Fibroblast of lung (primary cell): ENCODE measurements around the gene PRKCH. TPM values are rescaled to one million over a fixed set of nuclear protein-coding genes. Genes with fewer than 3 reads are reported as not detected.

Experiments
- DNase-seq, 2 donors: peaks; one replicate each; pipeline versions ENCODE4 v3.0.0 to v3.0.0-alpha.2; 2010; ENCODE audit warnings: low read depth in 2 of 2
- H2AFZ ChIP-seq: 2 replicates; pipeline ENCODE4 v1.5.1; 2012; ENCODE audit warnings: low read length, control low read depth, inconsistent platforms
- H3K27ac ChIP-seq: 2 replicates; pipeline ENCODE4 v1.5.1; 2011; ENCODE audit warnings: low read length, control low read depth; ENCODE audit not compliant: insufficient read depth
- H3K27me3 ChIP-seq: 2 replicates; pipeline ENCODE4 v1.5.1; 2011; ENCODE audit warnings: mild to moderate bottlenecking, low read length; ENCODE audit not compliant: control insufficient read depth, insufficient read depth
- H3K36me3 ChIP-seq: 2 replicates; pipeline ENCODE4 v1.5.1; 2011; ENCODE audit warnings: low read length; ENCODE audit not compliant: control insufficient read depth, insufficient read depth
- H3K4me1 ChIP-seq: 2 replicates; pipeline ENCODE4 v1.5.1; 2011; ENCODE audit warnings: low read length; ENCODE audit not compliant: control insufficient read depth, insufficient read depth; ENCODE audit errors: extremely low read depth
- H3K4me2 ChIP-seq: 2 replicates; pipeline ENCODE4 v1.5.1; 2011; ENCODE audit warnings: low read length, control low read depth; ENCODE audit not compliant: insufficient read depth; ENCODE audit errors: extremely low read depth
- H3K4me3 ChIP-seq, 4 experiments: fragments of 200-600 bp in 1 of 4; sonication (generic) in 1 of 4; replicated peaks in 1 of 4; 2 replicates each; pipeline ENCODE4 v1.5.1; 2011 to 2016; ENCODE audit warnings: low read length in 4 of 4, low read depth in 3 of 4, mild to moderate bottlenecking in 3 of 4, control low read depth in 2 of 4, inconsistent platforms in 1 of 4, mixed read lengths in 1 of 4; ENCODE audit not compliant: insufficient read depth in 1 of 4; ENCODE audit errors: control extremely low read depth in 1 of 4
- H3K79me2 ChIP-seq: 2 replicates; pipeline ENCODE4 v1.5.1; 2012; ENCODE audit warnings: mild to moderate bottlenecking, low read length, inconsistent platforms; ENCODE audit not compliant: control insufficient read depth, insufficient read depth
- H3K9ac ChIP-seq: 2 replicates; pipeline ENCODE4 v1.5.1; 2011; ENCODE audit warnings: mild to moderate bottlenecking, low read length, control low read depth; ENCODE audit not compliant: insufficient read depth
- H3K9me3 ChIP-seq: 2 replicates; pipeline ENCODE4 v1.5.1; 2012; ENCODE audit warnings: low read depth, low read length; ENCODE audit not compliant: control insufficient read depth, insufficient read depth
- H4K20me1 ChIP-seq: 2 replicates; pipeline ENCODE4 v1.5.1; 2011; ENCODE audit warnings: low read length; ENCODE audit not compliant: control insufficient read depth, insufficient read depth; ENCODE audit errors: extremely low read depth
- EZH2 ChIP-seq: IDR thresholded peaks from 2 replicates; pipeline ENCODE4 v1.5.1; 2012; ENCODE audit warnings: low read length, control low read depth, mild to moderate bottlenecking; ENCODE audit errors: missing control alignments
- polyA plus RNA-seq, 2 donors: library from polyadenylated mRNA; depleted of rRNA in 1 of 2; stranded (reverse) in 1 of 2; unstranded in 1 of 2; fragments of >200 nt; gene quantifications; 2 replicates each; pipeline ENCODE4 v1.2.1, GENCODE V29; 2011 to 2012; ENCODE audit warnings: missing spikeins in 1 of 2
- total RNA-seq: library from RNA; depleted of rRNA; stranded (reverse); fragments of >200 nt; gene quantifications from 2 replicates; pipeline ENCODE4 v1.2.1, GENCODE V29; 2014
- TF ChIP-seq, protein P1 (sequence below), 2 donors: IDR thresholded peaks in 1 of 2; conservative IDR thresholded peaks in 1 of 2; 1 replicate in 1 of 2; 2 replicates in 1 of 2; pipeline ENCODE4 v1.5.1; 2011 to 2012; ENCODE audit warnings: low read length in 2 of 2, control low read depth in 1 of 2, inconsistent platforms in 1 of 2, low read depth in 1 of 2, mild to moderate bottlenecking in 1 of 2

Gene PRKCH
- total and polyA plus RNA-seq, 2 donors (not counting 1 experiment from before 2014, with no cell fraction given) = 2.9 to 5.4 TPM

DNA sequence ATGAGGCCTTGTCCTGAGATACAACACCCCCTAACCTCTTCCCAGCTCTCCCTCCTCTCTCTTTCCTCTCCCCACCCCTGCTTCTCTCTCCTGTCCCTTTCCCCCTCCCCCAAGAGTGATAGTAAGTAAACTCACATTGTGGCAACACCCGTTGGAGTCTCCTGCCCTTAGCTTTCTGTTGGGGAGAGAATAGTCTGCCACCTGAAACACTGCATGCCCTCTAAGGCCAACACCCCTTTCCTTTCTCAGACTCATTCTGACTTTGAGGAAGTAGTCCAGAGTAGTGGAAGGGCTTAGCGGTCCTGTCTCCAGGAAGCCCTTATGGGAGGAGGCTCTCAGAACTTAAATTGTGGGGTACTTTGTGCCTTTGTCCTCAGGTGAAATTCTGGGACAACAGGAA lies 95.2 kb downstream of the PRKCH start:
- H3K4me2 ChIP-seq = no peak overlapping the region
- H3K9ac ChIP-seq = no peak overlapping the region
- H4K20me1 ChIP-seq = no peaks in the 10 kb centered on the region
- no peak for DNase-seq
- no peak overlapping the region for H3K27ac ChIP-seq
- no peaks in the 10 kb centered on the region for H3K79me2 ChIP-seq
- no peaks in the 10 kb centered on the region for H3K9me3 ChIP-seq
- TF ChIP-seq, protein P1, sequence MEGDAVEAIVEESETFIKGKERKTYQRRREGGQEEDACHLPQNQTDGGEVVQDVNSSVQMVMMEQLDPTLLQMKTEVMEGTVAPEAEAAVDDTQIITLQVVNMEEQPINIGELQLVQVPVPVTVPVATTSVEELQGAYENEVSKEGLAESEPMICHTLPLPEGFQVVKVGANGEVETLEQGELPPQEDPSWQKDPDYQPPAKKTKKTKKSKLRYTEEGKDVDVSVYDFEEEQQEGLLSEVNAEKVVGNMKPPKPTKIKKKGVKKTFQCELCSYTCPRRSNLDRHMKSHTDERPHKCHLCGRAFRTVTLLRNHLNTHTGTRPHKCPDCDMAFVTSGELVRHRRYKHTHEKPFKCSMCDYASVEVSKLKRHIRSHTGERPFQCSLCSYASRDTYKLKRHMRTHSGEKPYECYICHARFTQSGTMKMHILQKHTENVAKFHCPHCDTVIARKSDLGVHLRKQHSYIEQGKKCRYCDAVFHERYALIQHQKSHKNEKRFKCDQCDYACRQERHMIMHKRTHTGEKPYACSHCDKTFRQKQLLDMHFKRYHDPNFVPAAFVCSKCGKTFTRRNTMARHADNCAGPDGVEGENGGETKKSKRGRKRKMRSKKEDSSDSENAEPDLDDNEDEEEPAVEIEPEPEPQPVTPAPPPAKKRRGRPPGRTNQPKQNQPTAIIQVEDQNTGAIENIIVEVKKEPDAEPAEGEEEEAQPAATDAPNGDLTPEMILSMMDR (conservative IDR thresholded peaks at IDR 0.05 in 1 of 2, IDR thresholded peaks at IDR 0.05 in 1 of 2; ENCODE audit: low read depth in 1 of 2, low read length in 2 of 2) = no peak
- no peak for TF ChIP-seq EZH2
- no peak overlapping the region for H2AFZ ChIP-seq
- no peaks in the 10 kb centered on the region for H3K36me3 ChIP-seq
- H3K27me3 ChIP-seq = peaks cover under 1% of the 10 kb centered on the region
- H3K4me3 ChIP-seq = no peak overlapping the region
- H3K4me1 ChIP-seq = no peaks in the 10 kb centered on the region

DNA sequence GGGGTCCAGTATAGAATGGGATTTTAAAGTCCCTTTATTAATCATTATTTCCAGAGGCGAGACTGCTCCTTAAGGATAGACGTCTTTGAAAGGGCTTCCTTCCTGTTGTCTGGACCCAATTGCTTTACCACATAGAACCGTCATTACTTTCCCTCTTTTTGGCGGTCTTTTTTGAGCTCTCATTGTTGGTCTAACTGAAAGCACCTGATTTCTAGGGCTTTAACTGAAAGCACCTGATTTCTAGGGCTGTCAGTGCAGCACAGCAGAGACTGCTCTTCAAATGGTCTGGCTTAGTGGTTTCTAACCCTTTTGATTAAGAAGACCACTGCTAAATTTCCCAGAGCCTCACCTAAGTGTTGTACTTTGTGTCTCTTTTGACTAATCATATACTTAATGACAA lies 95.8 kb downstream of the PRKCH start:
- Histone ChIP-seq H3K27me3 (no peaks in the 10 kb centered on the region), H3K9ac (no peak overlapping the region), H3K27ac (no peak overlapping the region), H3K79me2 (no peaks in the 10 kb centered on the region), H3K4me2 (no peak overlapping the region), H3K36me3 (no peaks in the 10 kb centered on the region), H3K9me3 (no peaks in the 10 kb centered on the region), H2AFZ (no peak overlapping the region), H4K20me1 (no peaks in the 10 kb centered on the region), H3K4me1 (no peaks in the 10 kb centered on the region), H3K4me3 (no peak overlapping the region)
- DNase-seq = no peak
- TF ChIP-seq, protein P1 (conservative IDR thresholded peaks at IDR 0.05 in 1 of 2, IDR thresholded peaks at IDR 0.05 in 1 of 2; ENCODE audit: low read depth in 1 of 2, low read length in 2 of 2) = no peak
- no peak for TF ChIP-seq EZH2

DNA sequence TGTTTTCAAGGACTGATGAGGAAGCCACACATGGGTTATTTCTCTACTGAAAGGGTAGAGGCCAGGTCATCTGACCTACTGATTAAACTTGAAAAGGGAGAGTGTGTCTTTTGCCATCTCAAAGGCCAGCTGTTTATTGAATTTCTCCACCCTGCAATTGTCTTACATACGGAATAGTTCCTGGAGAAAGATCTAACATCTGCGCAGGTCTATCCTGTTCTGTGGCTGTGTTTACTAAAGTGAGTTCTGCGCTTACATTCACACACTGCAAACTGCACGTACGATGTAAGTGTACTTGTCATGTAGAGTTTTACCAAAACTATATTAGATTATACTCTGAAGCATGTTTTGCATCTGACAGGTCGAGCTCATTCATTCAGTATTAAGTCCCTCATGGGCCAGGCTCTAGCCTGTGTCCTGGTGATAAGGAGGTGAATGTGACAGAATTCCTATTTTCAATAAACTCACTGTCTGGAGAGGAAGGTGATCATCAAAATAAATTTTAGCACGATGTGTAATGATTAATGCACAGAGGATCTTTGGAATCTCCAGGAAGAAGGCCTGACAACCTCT lies 96.6 kb downstream of the PRKCH start:
- Histone ChIP-seq H3K9me3 (no peaks in the 10 kb centered on the region), H3K4me3 (no peak overlapping the region), H3K4me2 (no peak overlapping the region), H2AFZ (no peak overlapping the region), H4K20me1 (no peaks in the 10 kb centered on the region), H3K36me3 (no peaks in the 10 kb centered on the region), H3K4me1 (no peaks in the 10 kb centered on the region), H3K27me3 (no peaks in the 10 kb centered on the region), H3K79me2 (no peaks in the 10 kb centered on the region), H3K9ac (no peak overlapping the region), H3K27ac (no peak overlapping the region)
- TF ChIP-seq EZH2 = no peak
- TF ChIP-seq, protein P1 (conservative IDR thresholded peaks at IDR 0.05 in 1 of 2, IDR thresholded peaks at IDR 0.05 in 1 of 2; ENCODE audit: low read depth in 1 of 2, low read length in 2 of 2) = no peak
- DNase-seq = no peak
